Head of caudate nucleus (tissue), 42 donors: ENCODE results near the gene PLA2G4C.
A peak's percentile ranks its signal among the peaks of the same experiment; 100 is the strongest.
"Not testable (repeated sequence)": the region's sequence is repeated elsewhere in the genome, so short reads cannot be mapped to it uniquely, and the experiment has no call there.

Source experiments
- DNase-seq, 42 donors: peaks; one replicate each; pipeline versions ENCODE4 v3.0.0 to v3.0.0-alpha.2; 2020 to 2021; ENCODE audit warnings: mixed read lengths in 7 of 42
- intact Hi-C: fragments of 100-400 bp; cut with DNase I; formaldehyde crosslinking; loops from one replicate; pipeline ENCODE4 v1.15.0; 2022

PLA2G4C gene

DNA sequence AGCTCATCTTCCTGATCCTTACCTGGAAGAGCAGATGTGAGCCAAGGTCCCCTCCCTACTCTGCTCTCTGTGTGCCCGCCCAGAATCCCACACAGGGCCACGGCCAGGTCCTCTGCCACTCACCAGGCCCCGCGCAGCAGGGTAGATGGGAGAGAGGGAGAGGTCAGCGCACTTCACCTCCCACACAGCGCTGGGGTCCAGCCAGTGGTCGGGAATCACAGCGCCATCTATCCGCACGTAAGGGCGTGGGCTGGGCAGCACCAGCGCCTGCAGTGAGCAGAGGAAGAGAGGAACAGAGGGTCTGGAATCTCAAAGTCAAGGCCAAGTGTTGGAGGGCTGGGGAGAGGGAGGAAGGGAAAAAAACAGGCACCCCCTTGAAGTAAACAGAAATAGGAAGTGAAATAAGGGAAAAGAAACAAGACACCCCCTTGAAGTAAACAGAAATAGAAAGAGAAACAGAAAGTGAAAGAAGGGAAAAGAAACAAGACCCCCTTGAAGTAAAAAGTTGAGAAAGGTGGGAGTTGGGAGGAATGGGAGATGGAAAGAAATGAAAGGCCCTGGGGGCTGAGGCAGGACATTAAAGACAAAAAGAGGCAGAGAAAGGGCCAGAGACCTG, 7.0 kb upstream of the PLA2G4C start:
- no peak for DNase-seq
- intact Hi-C loops = no loop called here

GRCh38 chr19:48113190-48113917, 2.7 kb upstream of the PLA2G4C start:
- intact Hi-C loops = no loop called here
- peak in 1 of 42 donors; percentile 13 for DNase-seq

DNA sequence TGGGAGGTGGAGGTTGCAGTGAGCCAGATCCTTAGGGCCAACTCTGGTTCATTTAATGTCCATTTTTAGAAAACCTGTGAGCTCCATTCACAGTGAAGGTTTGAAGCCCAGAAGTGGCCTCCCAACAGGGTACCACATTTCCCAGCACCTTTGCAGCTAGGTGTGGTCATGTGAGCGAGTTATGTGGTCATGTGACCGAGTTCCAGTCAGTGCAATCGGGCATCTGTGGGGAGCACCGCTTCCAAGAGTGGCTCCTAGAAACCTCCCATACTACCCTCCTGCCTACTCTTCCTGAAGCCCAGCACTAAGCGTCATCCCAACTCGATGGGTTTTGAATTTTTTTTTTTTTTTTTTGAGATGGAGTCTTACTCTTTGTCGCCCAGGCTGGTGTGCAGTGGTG, 663 bp upstream of the PLA2G4C start:
- DNase-seq = peak in 1 of 42 donors; percentile 38
- intact Hi-C loops = no loop called here

- no peak for DNase-seq
- intact Hi-C loops = loop anchor here (5.0 kb wide), 1 partner anchor 43 kb away; no protein-coding TSS in a partner anchor
Measured at GRCh38 chr19:48108997-48109782, 1.4 kb downstream of the PLA2G4C start.

- intact Hi-C loops = no loop called here
Measured at GRCh38 chr19:48103922-48104321, 6.7 kb downstream of the PLA2G4C start.

GRCh38 chr19:48102870-48103751, 7.5 kb downstream of the PLA2G4C start:
- intact Hi-C loops = no loop called here
- DNase-seq = peak in 14 of 42 donors; percentile 24 to 72 (median 49)

More at GRCh38 chr19:48103922-48104321, 6.7 kb downstream of the PLA2G4C start:
- DNase-seq = no peak

GRCh38 chr19:48095612-48096175, 14.9 kb downstream of the PLA2G4C start:
- intact Hi-C loops = no loop called here
- DNase-seq = no peak

DNA sequence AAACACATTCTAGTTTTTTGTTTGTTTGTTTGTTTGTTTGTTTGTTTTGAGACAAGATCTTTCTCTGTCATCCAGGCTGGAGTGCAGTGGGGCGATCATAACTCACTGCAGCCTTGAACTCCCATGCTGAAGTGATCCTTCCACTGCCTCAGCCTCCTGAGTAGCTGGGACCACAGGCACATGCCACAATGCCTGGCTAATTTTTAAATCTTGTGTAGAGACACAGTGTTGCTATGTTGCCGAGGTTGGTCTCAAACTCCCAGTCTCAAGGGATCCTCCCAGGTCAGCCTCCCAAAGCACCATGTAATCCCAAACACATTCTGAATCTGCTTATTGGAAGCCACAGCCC, 15.8 kb downstream of the PLA2G4C start:
- intact Hi-C loops = no loop called here
- no peak for DNase-seq

DNA sequence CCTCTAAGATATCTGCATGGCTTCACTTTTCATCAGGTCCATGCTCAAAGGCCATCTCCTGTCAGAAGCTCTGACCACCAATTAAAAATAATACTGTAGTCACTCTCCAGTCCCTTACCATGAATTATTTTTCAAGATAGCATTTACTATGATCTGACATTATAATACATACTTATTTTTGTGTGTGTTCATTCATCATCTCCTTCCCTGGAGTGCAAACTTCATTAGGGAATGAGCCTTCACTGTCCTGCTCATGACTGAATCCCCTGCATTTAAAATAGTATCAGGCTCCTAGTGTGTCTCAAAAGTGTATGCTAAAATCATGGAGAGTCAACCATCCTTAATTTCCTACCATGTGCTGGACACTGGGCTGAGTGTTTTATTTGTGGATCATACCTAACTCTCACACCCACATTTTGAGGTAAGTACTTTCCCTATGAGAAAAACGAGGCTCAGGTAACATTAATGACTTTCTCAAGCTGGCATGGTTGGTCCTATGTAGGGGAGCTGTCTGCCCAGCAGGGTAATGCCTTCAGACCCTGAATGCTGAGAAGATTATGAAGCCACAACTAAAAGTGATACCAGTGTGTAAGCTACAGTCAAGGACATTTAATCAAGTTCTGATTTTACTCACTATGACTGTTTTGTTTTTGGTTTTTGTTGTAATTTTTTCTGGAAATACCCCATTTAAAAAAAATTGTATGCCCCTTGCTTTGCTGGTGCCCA, 16.3 kb downstream of the PLA2G4C start:
- DNase-seq = no peak
- intact Hi-C loops = no loop called here

GRCh38 chr19:48091111-48091718, 19.4 kb downstream of the PLA2G4C start:
- DNase-seq = peak in 15 of 42 donors; percentile 19 to 68 (median 39)
- intact Hi-C loops = not testable (repeated sequence)

DNA sequence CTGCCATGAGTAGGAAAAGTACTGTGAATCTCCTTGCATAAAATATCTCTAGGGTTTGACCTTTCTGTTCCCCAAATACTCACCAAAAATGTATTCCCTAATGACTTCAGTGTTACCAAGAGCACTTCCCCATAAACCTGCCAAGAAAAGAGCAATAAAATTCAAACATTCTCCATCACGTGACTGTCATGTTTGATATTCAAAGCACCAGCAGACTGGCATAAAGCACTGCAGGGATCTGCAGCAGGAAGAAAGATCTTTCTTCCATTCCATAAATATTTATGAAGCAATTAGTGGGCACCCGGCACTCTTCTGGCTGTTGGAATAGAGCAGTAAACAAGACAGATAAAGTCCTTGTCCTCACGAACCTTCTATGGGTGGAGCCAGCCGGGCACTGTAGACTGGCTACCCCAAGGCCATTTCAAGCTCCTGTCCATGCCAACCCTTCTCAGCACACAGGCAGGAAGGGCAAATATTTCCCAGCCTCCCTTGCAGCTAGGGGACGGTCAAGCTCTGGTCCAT, 20.3 kb downstream of the PLA2G4C start:
- intact Hi-C loops = no loop called here
- peak in 2 of 42 donors; percentile 20 to 23 for DNase-seq

DNA sequence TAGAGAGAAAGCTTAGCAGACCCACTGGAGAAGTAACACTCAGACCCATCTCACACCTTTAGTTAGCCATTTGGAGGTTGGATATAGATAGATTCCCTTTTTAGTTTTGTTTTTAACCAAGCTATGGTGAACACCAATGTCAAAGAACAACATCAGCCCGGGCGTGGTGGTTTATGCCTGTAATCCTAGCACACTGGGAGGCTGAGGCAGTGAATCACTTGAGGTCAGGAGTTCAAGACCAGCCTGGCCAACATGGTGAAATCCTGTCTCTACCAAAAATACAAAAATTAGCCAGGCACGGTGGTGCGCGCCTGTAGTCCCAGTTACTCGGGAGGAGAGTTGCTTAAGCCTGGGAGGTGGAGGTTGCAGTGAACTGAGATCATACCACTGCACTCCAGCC, 21.6 kb downstream of the PLA2G4C start:
- intact Hi-C loops, DNase-seq: not testable (repeated sequence)

DNA sequence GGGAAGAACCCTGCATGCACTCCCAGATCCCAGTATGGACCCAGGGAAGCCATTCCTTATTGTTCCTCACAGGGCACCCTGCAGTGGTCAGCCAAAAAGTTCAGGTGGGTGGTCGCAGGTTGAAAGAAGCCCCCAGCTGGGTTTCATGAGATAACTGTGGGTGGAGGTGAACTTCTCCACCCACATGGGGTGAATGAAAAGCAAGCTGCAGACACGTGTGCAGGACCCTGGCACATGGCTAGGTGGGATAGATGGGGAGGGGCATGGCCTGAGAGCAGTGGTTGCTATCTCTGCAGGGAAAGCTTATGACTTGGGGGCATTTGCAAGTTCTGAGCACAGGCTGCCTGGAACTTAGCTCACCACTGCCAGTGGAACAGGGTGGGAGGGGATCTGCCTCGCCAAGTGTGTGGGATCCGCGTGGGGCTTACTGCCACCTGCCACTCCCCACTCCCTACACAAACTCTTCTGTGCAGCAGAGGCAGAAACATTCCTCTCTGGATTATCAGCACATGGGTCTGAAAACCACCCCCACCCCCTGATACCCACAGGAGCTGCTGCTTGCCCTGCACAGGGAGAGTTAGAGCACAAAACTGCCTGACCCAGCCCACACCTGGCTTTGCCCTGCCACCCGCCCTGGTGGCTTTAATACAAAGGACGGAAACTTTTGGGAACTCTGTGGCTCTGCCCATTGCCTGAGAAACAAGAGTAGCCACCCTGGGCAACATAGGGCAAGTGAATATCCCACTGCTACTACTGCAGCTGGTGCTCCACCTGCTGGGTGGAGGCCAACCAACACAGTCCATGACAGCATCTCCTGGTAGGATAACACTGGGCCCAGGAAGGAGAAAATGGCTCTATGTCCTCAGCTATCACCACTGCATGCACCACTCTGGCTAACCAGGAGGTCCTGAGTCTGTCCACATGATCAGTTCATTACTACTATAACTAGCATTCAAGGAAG, 24.4 kb downstream of the PLA2G4C start:
- DNase-seq = peak in 31 of 42 donors; percentile 24 to 81 (median 47)

GRCh38 chr19:48085076-48085475, 25.5 kb downstream of the PLA2G4C start:
- DNase-seq = peak in 5 of 42 donors; percentile 14 to 42 (median 31)
- intact Hi-C loops = no loop called here

More for the DNA sequence above, 24.4 kb downstream of the PLA2G4C start:
- intact Hi-C loops = no loop called here

DNA sequence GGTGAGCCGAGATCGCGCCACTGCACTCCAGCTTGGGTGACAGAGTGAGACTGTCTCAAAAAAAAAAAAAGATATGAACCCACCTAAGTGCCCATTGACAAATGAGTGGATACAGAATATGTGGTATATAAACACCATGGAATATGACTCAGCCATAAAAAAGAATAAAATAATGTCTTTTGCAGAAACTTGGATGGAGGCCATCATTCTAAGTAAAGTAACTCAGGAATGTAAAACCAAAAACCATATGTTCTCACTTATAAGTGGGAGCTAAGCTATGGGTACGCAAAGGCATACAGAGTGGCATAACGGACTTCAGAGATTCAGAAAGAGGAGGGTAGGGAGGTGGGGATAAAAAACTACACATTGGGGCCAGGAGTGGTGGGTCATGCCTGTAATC, 29.5 kb downstream of the PLA2G4C start:
- intact Hi-C loops = no loop called here

DNA sequence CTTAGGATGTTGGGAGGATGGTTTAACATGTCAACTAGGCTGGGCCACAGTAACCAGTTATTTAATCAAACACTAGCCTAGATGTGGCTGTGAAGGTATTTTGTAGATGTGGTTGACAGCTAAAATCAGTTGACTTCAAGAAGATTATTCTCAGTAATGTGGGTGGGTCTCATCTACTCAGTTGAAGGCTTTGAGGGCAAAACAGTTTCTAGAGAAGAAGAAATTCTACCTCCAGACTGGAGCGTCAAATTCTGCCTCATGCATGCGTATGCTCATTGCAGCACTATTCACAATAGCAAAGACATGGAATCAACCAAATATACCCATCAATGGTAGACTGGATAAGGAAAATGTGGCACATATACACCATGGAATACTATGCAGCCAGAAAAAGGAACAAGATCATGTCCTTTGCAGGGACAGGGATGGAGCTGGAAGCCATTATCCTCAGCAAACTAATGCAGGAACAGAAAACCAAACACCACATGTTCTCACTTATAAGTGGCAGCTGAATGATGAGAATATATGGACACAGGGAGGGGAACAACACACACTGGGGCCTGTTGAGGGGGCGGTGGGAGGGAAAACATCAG, 40.3 kb downstream of the PLA2G4C start:
- DNase-seq, intact Hi-C loops: not testable (repeated sequence)

More for the DNA sequence above, 29.5 kb downstream of the PLA2G4C start:
- no peak for DNase-seq
